B cell (primary cell): Measurements from ENCODE around the gene ADCK2.

Experiments
- CTCF ChIP-seq: fragments of 200-600 bp; IDR thresholded peaks from one replicate; pipeline ENCODE4 v1.8.0; 2022; ENCODE audit warnings: antibody characterized with exemption, mild to moderate bottlenecking
- EZH2 ChIP-seq: IDR thresholded peaks from 2 replicates; pipeline ENCODE4 v1.6.1; 2012; ENCODE audit warnings: borderline replicate concordance, low read depth, mild to moderate bottlenecking, moderate library complexity, low read length; ENCODE audit not compliant: insufficient read depth, poor library complexity, severe bottlenecking

- TF ChIP-seq CTCF, result no peak
- peak; percentile 60 for TF ChIP-seq EZH2
Observed at GRCh38 chr7:140640727-140641523, 31.8 kb upstream of the ADCK2 start, which contains the start of gene DENND2A.
